Left lung (tissue), 10 donors: Measurements from ENCODE around the gene SLC44A5. TPM values are rescaled to one million over a fixed set of nuclear protein-coding genes. Genes with fewer than 3 reads are reported as not detected.
"Not testable (repeated sequence)": the region's sequence is repeated elsewhere in the genome, so short reads cannot be mapped to it uniquely, and the experiment has no call there.

Experiments
- ATAC-seq: fragments of 200-7000 bp; cut with Tn5 transposase; one replicate; pipeline ENCODE4 v1.9.1; 2020; ENCODE audit warnings: moderate library complexity
- DNase-seq, 4 donors: peaks; one replicate each; pipeline ENCODE4 v3.0.0-alpha.2; 2013 to 2020
- H3K27ac ChIP-seq, 2 donors: fragments of 200-600 bp; sonication (generic) in 1 of 2; one replicate each; pipeline versions ENCODE4 v1.5.0 to v1.8.0; 2020 to 2021
- H3K27me3 ChIP-seq, 2 donors: fragments of 200-600 bp; sonication (generic) in 1 of 2; one replicate each; pipeline versions ENCODE4 v1.5.0 to v1.8.0; 2020 to 2021
- H3K36me3 ChIP-seq, 2 donors: fragments of 200-600 bp; sonication (generic) in 1 of 2; one replicate each; pipeline versions ENCODE4 v1.5.0 to v1.8.0; 2020 to 2021
- H3K4me1 ChIP-seq, 2 donors: fragments of 200-600 bp; one replicate each; pipeline ENCODE4 v1.8.0; 2021
- H3K4me3 ChIP-seq, 2 donors: fragments of 200-600 bp; sonication (generic) in 1 of 2; one replicate each; pipeline versions ENCODE4 v1.5.0 to v1.8.0; 2020 to 2021; ENCODE audit warnings: mild to moderate bottlenecking in 1 of 2
- H3K9me3 ChIP-seq, 2 donors: fragments of 200-600 bp; sonication (generic) in 1 of 2; one replicate each; pipeline versions ENCODE4 v1.5.0 to v1.8.0; 2020 to 2021
- CTCF ChIP-seq, 2 donors: fragments of 200-600 bp; sonication (generic) in 1 of 2; IDR thresholded peaks; one replicate each; pipeline versions ENCODE4 v1.5.0 to v1.8.0; 2021; ENCODE audit warnings: antibody characterized with exemption in 2 of 2
- intact Hi-C, 2 donors: fragments of 100-400 bp; cut with DNase I; formaldehyde crosslinking; loops; one replicate each; pipeline versions ENCODE4 v1.11.2 to v1.14.2; 2022
- polyA plus RNA-seq, 6 donors: library from polyadenylated mRNA; unstranded; fragments of 120-200 nt; gene quantifications; one replicate each; pipeline ENCODE4 v1.2.1, GENCODE V29; 2013; ENCODE audit not compliant: insufficient read length in 6 of 6
- total RNA-seq, 2 donors: library from RNA; stranded (reverse); fragmentation: NEBNext Ultra II Directional; extraction: Animal tissue kit (Norgen Biotek cat#: 25700); gene quantifications; one replicate each; pipeline ENCODE4 v1.2.1, GENCODE V29; 2021
- donor health status: DM: no; HTN: yes; CAD: no.
- donor health status: DM: no; HTN: no; CAD: no.

SLC44A5 gene
- total and polyA plus RNA-seq, 8 donors = 0.09 to 6.4 (median 2.7) TPM

- Histone ChIP-seq H3K4me3 (no peak overlapping the region), H3K9me3 (no peaks in the 10 kb centered on the region), H3K27ac (no peak overlapping the region), H3K36me3 (no peaks in the 10 kb centered on the region), H3K4me1 (no peaks in the 10 kb centered on the region), H3K27me3 (no peaks in the 10 kb centered on the region)
- no peak for ATAC-seq
- DNase-seq = no peak
- no peak for TF ChIP-seq CTCF (IDR thresholded peaks at IDR 0.05)
- intact Hi-C loops = loop anchor here in 1 of 2 donors (5.0 kb wide), 1 partner anchor 430 kb away; no protein-coding TSS in a partner anchor
Observed at GRCh38 chr1:75202751-75203150, 408.2 kb downstream of the SLC44A5 start.

- intact Hi-C loops = no loop called here
- DNase-seq = no peak
- H3K4me3 ChIP-seq = no peak overlapping the region
- peaks cover 0 to 6% of the 10 kb centered on the region in 2 donors for H3K27me3 ChIP-seq
- ATAC-seq = no peak
- H3K27ac ChIP-seq = no peak overlapping the region
- H3K9me3 ChIP-seq = no peaks in the 10 kb centered on the region
- H3K36me3 ChIP-seq = no peaks in the 10 kb centered on the region
- TF ChIP-seq CTCF (IDR thresholded peaks at IDR 0.05) = no peak
- H3K4me1 ChIP-seq = no peaks in the 10 kb centered on the region
Observed at GRCh38 chr1:75198761-75199160, 412.2 kb downstream of the SLC44A5 start.

GRCh38 chr1:75198163-75198562, 412.8 kb downstream of the SLC44A5 start:
- intact Hi-C loops = no loop called here
- Histone ChIP-seq H3K9me3 (no peaks in the 10 kb centered on the region), H3K27ac (no peak overlapping the region), H3K4me1 (no peaks in the 10 kb centered on the region), H3K27me3 (peaks cover 0 to 6% of the 10 kb centered on the region in 2 donors), H3K36me3 (no peaks in the 10 kb centered on the region), H3K4me3 (no peak overlapping the region)
- ATAC-seq (no peak), DNase-seq (no peak)
- TF ChIP-seq CTCF (IDR thresholded peaks at IDR 0.05) = no peak

GRCh38 chr1:75188892-75189291, 422.0 kb downstream of the SLC44A5 start:
- no peaks in the 10 kb centered on the region for H3K36me3 ChIP-seq
- intact Hi-C loops = no loop called here
- H3K27me3 ChIP-seq = peaks cover 0 to 1% of the 10 kb centered on the region in 2 donors
- no peak overlapping the region for H3K4me3 ChIP-seq
- H3K4me1 ChIP-seq = no peaks in the 10 kb centered on the region
- no peaks in the 10 kb centered on the region for H3K9me3 ChIP-seq
- H3K27ac ChIP-seq = no peak overlapping the region
- peak in 2 of 4 donors; percentile 11 to 32 for DNase-seq
- no peak for ATAC-seq
- TF ChIP-seq CTCF (IDR thresholded peaks at IDR 0.05) = no peak

- ATAC-seq, intact Hi-C loops, H3K36me3 ChIP-seq, H3K4me1 ChIP-seq, H3K4me3 ChIP-seq, H3K27me3 ChIP-seq, H3K27ac ChIP-seq: not testable (repeated sequence)
- DNase-seq = peak in 1 of 4 donors; percentile 34
- H3K9me3 ChIP-seq = peaks cover 0 to 17% of the 10 kb centered on the region in 2 donors
Observed at GRCh38 chr1:75181214-75181955, 429.5 kb downstream of the SLC44A5 start.
